Measurements from ENCODE around the gene TTLL10.

GRCh38 chr1:1200876-1201810, 27.5 kb downstream of the TTLL10 start:
- no peak for TF ChIP-seq POLR2A (IDR thresholded peaks at IDR 0.05; ENCODE audit: low read depth, low read length)
- TF ChIP-seq TAF1 (IDR thresholded peaks at IDR 0.05; ENCODE audit: borderline replicate concordance, low read depth, low read length): no peak
- no peak for TF ChIP-seq POLR2AphosphoS5 (IDR thresholded peaks at IDR 0.05; ENCODE audit: low read depth, low read length)
